ENCODE results near the gene PSMC2.

- TF ChIP-seq CTCF (IDR thresholded peaks at IDR 0.05; ENCODE audit: low read length) (no peak), EZH2 (optimal IDR thresholded peaks at IDR 0.05; ENCODE audit: low read depth, low read length) (no peak)
Observed at GRCh38 chr7:103343332-103343731, 4.1 kb upstream of the PSMC2 start.

Data from MM.1S (cell line).